Immature natural killer cell (primary cell): ENCODE measurements around the gene IMMP2L. TPM values are rescaled to one million over a fixed set of nuclear protein-coding genes. Genes with fewer than 3 reads are reported as not detected.
"Not testable (repeated sequence)": the region's sequence is repeated elsewhere in the genome, so short reads cannot be mapped to it uniquely, and the experiment has no call there.

Experiments used
- DNase-seq, 3 donors: peaks; one replicate each; pipeline ENCODE4 v3.0.0; 2022; ENCODE audit warnings: mixed read lengths in 1 of 3
- H3K27ac Mint-ChIP-seq, 6 donors: one replicate each; pipeline ENCODE4 v1.8.0; 2020; ENCODE audit warnings: mixed read lengths in 6 of 6, mild to moderate bottlenecking in 5 of 6, inconsistent platforms in 4 of 6, moderate library complexity in 3 of 6
- H3K27me3 Mint-ChIP-seq, 3 donors: one replicate each; pipeline ENCODE4 v1.8.0; 2020 to 2021; ENCODE audit warnings: low read depth in 3 of 3, mild to moderate bottlenecking in 3 of 3, mixed read lengths in 3 of 3, moderate library complexity in 3 of 3, inconsistent platforms in 1 of 3
- H3K36me3 Mint-ChIP-seq, 3 donors: one replicate each; pipeline ENCODE4 v1.8.0; 2020; ENCODE audit warnings: mixed read lengths in 3 of 3, inconsistent platforms in 2 of 3, mild to moderate bottlenecking in 2 of 3
- H3K4me1 Mint-ChIP-seq, 2 donors: one replicate each; pipeline ENCODE4 v1.8.0; 2020; ENCODE audit warnings: inconsistent platforms in 2 of 2, mild to moderate bottlenecking in 2 of 2, mixed read lengths in 2 of 2, moderate library complexity in 1 of 2
- H3K4me3 Mint-ChIP-seq, 5 donors: one replicate each; pipeline ENCODE4 v1.8.0; 2020; ENCODE audit warnings: mild to moderate bottlenecking in 5 of 5, mixed read lengths in 5 of 5, inconsistent platforms in 3 of 5, moderate library complexity in 3 of 5
- H3K9me3 Mint-ChIP-seq, 6 donors: one replicate each; pipeline ENCODE4 v1.8.0; 2020; ENCODE audit warnings: mild to moderate bottlenecking in 6 of 6, mixed read lengths in 6 of 6, inconsistent platforms in 4 of 6, moderate library complexity in 3 of 6
- polyA plus RNA-seq, 3 donors: library from polyadenylated mRNA; unstranded; fragments of 300-500 nt; fragmentation: Illumina TruSeq; gene quantifications; one replicate each; pipeline ENCODE4 v1.2.3, GENCODE V29; 2021

IMMP2L gene
- polyA plus RNA-seq, 3 donors from 2014 or later, result 17.0 to 20.7 TPM; not detected in 1

- Mint-ChIP-seq H3K4me1 (no peaks in the 10 kb centered on the region), H3K4me3 (no peak overlapping the region), H3K27me3 (no peaks in the 10 kb centered on the region), H3K27ac (no peak overlapping the region), H3K9me3 (peaks cover 3 to 16% (median 12%) of the 10 kb centered on the region in 6 donors), H3K36me3 (peaks cover 0 to 9% (median 6%) of the 10 kb centered on the region in 3 donors)
- DNase-seq, result no peak
Observed at GRCh38 chr7:111292026-111292470, 270.2 kb downstream of the IMMP2L start.

DNA sequence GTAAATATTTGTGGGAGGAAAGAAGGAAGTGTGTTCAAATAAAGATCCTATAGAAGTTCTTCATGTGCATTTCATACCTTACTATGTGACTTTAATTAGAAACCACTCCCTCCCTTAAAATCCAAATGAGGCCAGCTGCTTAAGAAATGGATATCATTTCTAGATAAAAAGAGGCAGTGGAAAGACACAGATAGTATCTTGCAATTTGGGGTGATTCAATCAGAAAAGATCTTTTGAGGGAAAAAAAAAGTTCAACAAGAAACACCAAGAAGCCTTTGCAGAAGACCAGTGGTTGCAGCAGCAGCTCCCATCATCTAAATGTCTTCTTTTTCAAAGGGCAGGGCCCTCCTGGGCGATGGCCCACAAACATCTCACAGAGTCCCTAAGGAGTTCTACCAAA, 271.3 kb downstream of the IMMP2L start:
- Mint-ChIP-seq H3K27me3 (no peaks in the 10 kb centered on the region), H3K4me1 (no peaks in the 10 kb centered on the region), H3K36me3 (peaks cover 0 to 9% (median 6%) of the 10 kb centered on the region in 3 donors), H3K27ac (no peak overlapping the region), H3K9me3 (peaks cover 3 to 19% (median 13%) of the 10 kb centered on the region in 6 donors), H3K4me3 (no peak overlapping the region)
- DNase-seq, result no peak

GRCh38 chr7:111290419-111290818, 271.9 kb downstream of the IMMP2L start:
- no peak for DNase-seq
- Mint-ChIP-seq H3K4me3 (no peak overlapping the region), H3K27ac (no peak overlapping the region), H3K27me3 (no peaks in the 10 kb centered on the region), H3K36me3 (peaks cover 0 to 9% (median 6%) of the 10 kb centered on the region in 3 donors), H3K9me3 (peaks cover 5 to 21% (median 13%) of the 10 kb centered on the region in 6 donors), H3K4me1 (no peaks in the 10 kb centered on the region)

- Mint-ChIP-seq H3K9me3 (peaks cover 5 to 22% (median 17%) of the 10 kb centered on the region in 6 donors), H3K36me3 (peaks cover 7 to 19% (median 16%) of the 10 kb centered on the region in 3 donors)
- H3K27ac Mint-ChIP-seq, H3K27me3 Mint-ChIP-seq, DNase-seq, H3K4me1 Mint-ChIP-seq, H3K4me3 Mint-ChIP-seq: not testable (repeated sequence)
Observed at GRCh38 chr7:111288441-111288840, 273.9 kb downstream of the IMMP2L start.

DNA sequence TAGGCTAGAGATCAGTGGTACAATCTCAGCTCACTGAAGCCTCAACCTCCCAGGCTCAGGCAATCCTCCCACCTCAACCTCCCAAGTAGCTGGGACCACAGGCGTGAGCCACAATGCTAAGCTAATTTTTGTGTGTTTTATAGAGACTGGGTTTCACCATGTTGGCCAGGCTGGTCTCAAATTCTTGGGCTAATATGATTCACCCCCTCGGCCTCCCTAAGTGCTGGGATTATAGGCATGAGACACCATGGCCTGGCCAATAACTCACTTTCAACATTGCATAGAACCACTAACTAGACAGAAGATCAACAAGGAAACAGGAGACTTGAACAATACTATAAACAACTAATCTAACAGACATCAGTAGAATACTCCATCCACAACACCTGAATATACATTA, 279.7 kb downstream of the IMMP2L start:
- no peak overlapping the region for H3K27ac Mint-ChIP-seq
- peaks cover 4 to 25% (median 15%) of the 10 kb centered on the region in 6 donors for H3K9me3 Mint-ChIP-seq
- no peaks in the 10 kb centered on the region for H3K4me1 Mint-ChIP-seq
- no peak for DNase-seq
- H3K27me3 Mint-ChIP-seq, result peaks cover 0 to 2% (median 2%) of the 10 kb centered on the region in 3 donors
- no peak overlapping the region for H3K4me3 Mint-ChIP-seq
- H3K36me3 Mint-ChIP-seq, result peaks cover 15 to 18% (median 17%) of the 10 kb centered on the region in 3 donors

- no peak for DNase-seq
- peaks cover 0 to 11% (median 5%) of the 10 kb centered on the region in 3 donors for H3K36me3 Mint-ChIP-seq
- no peak overlapping the region for H3K27ac Mint-ChIP-seq
- H3K4me3 Mint-ChIP-seq, result no peak overlapping the region
- H3K9me3 Mint-ChIP-seq, result peaks cover 0 to 10% (median 6%) of the 10 kb centered on the region in 6 donors
- H3K27me3 Mint-ChIP-seq, result no peaks in the 10 kb centered on the region
- H3K4me1 Mint-ChIP-seq, result peaks cover 0 to 12% of the 10 kb centered on the region in 2 donors
Observed at GRCh38 chr7:111274857-111275256, 287.4 kb downstream of the IMMP2L start.

GRCh38 chr7:111272092-111272491, 290.2 kb downstream of the IMMP2L start:
- no peak for DNase-seq
- H3K27ac Mint-ChIP-seq, result no peak overlapping the region
- peaks cover 0 to 11% (median 9%) of the 10 kb centered on the region in 3 donors for H3K36me3 Mint-ChIP-seq
- peaks cover 0 to 12% of the 10 kb centered on the region in 2 donors for H3K4me1 Mint-ChIP-seq
- no peaks in the 10 kb centered on the region for H3K27me3 Mint-ChIP-seq
- H3K4me3 Mint-ChIP-seq, result no peak overlapping the region
- peaks cover 0 to 10% (median 6%) of the 10 kb centered on the region in 6 donors for H3K9me3 Mint-ChIP-seq

- H3K27me3 Mint-ChIP-seq, H3K27ac Mint-ChIP-seq, DNase-seq, H3K4me3 Mint-ChIP-seq: not testable (repeated sequence)
- Mint-ChIP-seq H3K36me3 (peaks cover 0 to 11% (median 9%) of the 10 kb centered on the region in 3 donors), H3K9me3 (peaks cover 0 to 10% (median 5%) of the 10 kb centered on the region in 6 donors), H3K4me1 (peaks cover 0 to 12% of the 10 kb centered on the region in 2 donors)
Observed at GRCh38 chr7:111270794-111271193, 291.5 kb downstream of the IMMP2L start.

DNA sequence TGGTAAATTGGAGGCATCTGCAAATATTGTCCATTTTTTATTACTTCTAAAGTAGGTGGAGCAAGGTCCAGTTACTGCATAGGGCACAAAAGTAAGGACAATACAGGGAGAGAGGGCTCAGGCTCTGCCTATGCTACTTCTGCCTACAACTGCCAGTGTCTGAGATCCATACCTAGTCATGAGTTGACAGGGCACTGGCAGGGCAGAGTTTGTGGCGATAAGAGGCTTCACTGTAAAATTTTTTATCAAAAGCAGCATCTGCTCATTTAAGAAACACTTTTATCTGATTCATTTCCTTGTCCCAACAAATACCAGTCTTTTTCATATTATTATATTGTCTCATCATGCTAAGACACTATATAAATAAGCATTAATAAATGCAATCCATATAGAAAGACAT, 293.4 kb downstream of the IMMP2L start:
- Mint-ChIP-seq H3K4me1 (peaks cover 0 to 10% of the 10 kb centered on the region in 2 donors), H3K27ac (no peak overlapping the region), H3K9me3 (peaks cover 0 to 10% (median 5%) of the 10 kb centered on the region in 6 donors), H3K4me3 (no peak overlapping the region), H3K36me3 (peaks cover 0 to 11% (median 9%) of the 10 kb centered on the region in 3 donors), H3K27me3 (peaks cover 0 to 2% (median 0%) of the 10 kb centered on the region in 3 donors)
- no peak for DNase-seq

DNA sequence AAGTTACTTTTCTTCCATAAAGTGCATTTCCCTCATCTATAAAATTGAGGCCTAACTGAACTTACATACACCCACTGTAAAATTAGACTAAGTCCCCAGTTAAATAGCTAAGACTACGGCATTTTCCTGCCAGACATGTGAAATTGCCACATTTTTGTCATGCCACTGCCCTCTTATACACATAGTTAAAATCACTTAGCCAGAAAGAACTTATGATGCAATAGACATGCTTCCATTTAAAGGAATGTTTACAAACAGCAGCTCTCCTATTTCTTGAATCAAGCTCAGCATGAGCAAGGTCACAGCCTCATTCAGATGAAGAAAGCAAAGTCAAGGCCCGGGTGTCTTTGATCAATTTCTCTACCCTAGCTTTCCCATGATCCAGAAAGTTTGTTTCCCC, 295.7 kb downstream of the IMMP2L start:
- Mint-ChIP-seq H3K4me3 (no peak overlapping the region), H3K4me1 (peaks cover 0 to 17% of the 10 kb centered on the region in 2 donors)

DNA sequence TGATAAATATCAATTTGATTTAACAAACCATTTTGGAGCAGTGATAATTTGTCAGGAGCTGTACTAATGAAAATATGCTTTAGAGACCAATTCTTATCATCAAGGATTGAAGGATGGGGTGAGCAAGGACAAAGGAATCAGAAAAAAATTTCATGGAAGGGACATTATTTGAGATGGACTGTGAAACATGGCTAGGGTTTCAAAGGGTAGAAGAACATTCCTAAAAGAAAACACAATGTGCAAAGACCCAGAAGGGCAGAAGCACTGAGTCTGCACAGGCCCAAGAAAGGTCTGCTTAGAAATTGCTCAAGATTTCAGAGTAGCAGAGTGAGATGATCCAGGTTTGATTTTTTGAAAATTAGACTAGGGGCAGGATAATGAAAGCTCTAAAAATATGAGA, 296.9 kb downstream of the IMMP2L start:
- Mint-ChIP-seq H3K27me3 (peaks cover 0 to 2% (median 0%) of the 10 kb centered on the region in 3 donors), H3K4me3 (no peak overlapping the region), H3K4me1 (peaks cover 0 to 17% of the 10 kb centered on the region in 2 donors), H3K36me3 (peaks cover 0 to 3% (median 0%) of the 10 kb centered on the region in 3 donors), H3K9me3 (peaks cover 0 to 2% (median 0%) of the 10 kb centered on the region in 6 donors), H3K27ac (no peak overlapping the region)
- no peak for DNase-seq

More for the DNA sequence above, 295.7 kb downstream of the IMMP2L start:
- H3K27me3 Mint-ChIP-seq, result peaks cover 0 to 2% (median 0%) of the 10 kb centered on the region in 3 donors
- DNase-seq, result no peak
- peaks cover 0 to 3% (median 3%) of the 10 kb centered on the region in 3 donors for H3K36me3 Mint-ChIP-seq
- peaks cover 0 to 6% (median 2%) of the 10 kb centered on the region in 6 donors for H3K9me3 Mint-ChIP-seq
- no peak overlapping the region for H3K27ac Mint-ChIP-seq

DNA sequence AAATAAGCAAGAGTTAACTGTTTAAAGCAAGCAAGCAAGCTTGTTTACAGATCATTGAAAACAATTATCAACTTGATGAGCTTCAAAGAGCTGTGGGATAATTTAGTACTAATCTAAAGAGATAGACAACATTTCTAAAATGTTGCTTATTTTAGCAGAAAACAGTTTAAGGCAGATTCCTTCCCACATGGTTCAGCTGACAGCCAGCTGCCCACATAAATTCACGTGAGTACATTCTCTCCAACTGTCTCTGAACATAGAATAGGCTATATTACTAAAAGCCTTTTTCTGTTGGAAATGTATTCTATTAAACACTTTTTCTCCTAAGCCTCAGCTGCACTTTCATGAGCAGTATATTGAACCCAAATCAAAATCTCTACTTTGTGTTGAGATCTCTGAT, 297.3 kb downstream of the IMMP2L start:
- no peak overlapping the region for H3K27ac Mint-ChIP-seq
- no peak for DNase-seq

DNA sequence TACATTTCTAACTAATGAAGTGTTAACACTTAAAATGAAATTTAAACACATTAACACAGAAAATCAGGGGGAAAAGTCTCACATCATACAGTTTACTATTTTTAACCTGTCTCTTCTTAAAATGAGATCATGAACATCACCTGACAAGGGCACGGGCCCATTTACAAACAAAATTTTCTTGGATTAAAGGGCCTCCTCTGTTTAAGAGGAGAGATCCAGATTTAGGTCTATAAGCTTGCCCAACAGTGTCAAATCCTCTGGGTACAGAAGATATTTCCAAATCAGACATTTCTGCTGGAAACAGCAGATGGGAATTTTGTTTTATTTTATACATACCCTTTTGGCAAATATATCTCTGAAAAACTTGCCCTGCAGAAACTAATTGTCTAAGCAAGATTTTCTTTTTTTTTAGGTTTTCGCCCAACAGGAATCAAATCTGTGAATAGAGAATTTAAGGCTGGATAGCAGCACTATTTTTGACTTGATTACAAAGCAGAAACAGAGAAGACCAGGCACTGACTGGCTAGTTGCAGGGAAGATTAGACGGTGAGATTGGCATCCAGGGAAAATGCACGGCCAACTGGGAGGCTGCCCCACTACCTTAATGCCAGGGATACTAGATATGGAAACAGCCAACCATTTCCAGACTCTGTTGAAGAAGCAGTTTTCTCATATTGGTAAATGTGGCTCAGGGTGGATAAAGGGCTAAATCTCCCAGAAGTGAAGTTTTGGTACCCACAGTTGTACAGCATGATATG, 298.0 kb downstream of the IMMP2L start:
- Mint-ChIP-seq H3K27ac (no peak overlapping the region), H3K4me1 (peaks cover 0 to 17% of the 10 kb centered on the region in 2 donors), H3K36me3 (peaks cover 0 to 3% (median 0%) of the 10 kb centered on the region in 3 donors), H3K4me3 (no peak overlapping the region), H3K9me3 (peaks cover 0 to 2% (median 0%) of the 10 kb centered on the region in 6 donors), H3K27me3 (peaks cover 0 to 2% (median 0%) of the 10 kb centered on the region in 3 donors)
- DNase-seq, result no peak

More for the DNA sequence above, 297.3 kb downstream of the IMMP2L start:
- Mint-ChIP-seq H3K27me3 (peaks cover 0 to 2% (median 0%) of the 10 kb centered on the region in 3 donors), H3K36me3 (peaks cover 0 to 3% (median 0%) of the 10 kb centered on the region in 3 donors), H3K4me1 (peaks cover 0 to 17% of the 10 kb centered on the region in 2 donors), H3K9me3 (peaks cover 0 to 2% (median 0%) of the 10 kb centered on the region in 6 donors), H3K4me3 (no peak overlapping the region)
